Right ventricle myocardium superior (tissue), 1 donor: ENCODE results near the gene SP110. TPM values are rescaled to one million over a fixed set of nuclear protein-coding genes. Genes with fewer than 3 reads are reported as not detected.
"Not testable (repeated sequence)": the region's sequence is repeated elsewhere in the genome, so short reads cannot be mapped to it uniquely, and the experiment has no call there.

Source experiments
- ATAC-seq: fragments of 200-7000 bp; cut with Tn5 transposase; one replicate; pipeline ENCODE4 v1.9.1; 2020; ENCODE audit warnings: mild to moderate bottlenecking; ENCODE audit not compliant: poor library complexity
- DNase-seq: peaks from one replicate; pipeline ENCODE4 v3.0.0-alpha.2; 2020
- intact Hi-C: fragments of 100-400 bp; cut with DNase I; formaldehyde crosslinking; loops from one replicate; pipeline ENCODE4 v1.11.2; 2022
- long read RNA-seq: library from polyadenylated mRNA; unstranded; transcript quantifications from one replicate; pipeline ENCODE4 v2.0.0, GENCODE V29; 2021
- total RNA-seq: library from RNA; stranded (reverse); fragmentation: NEBNext Ultra II Directional; extraction: Animal tissue kit (Norgen Biotek cat#: 25700); gene quantifications from one replicate; pipeline ENCODE4 v1.2.1, GENCODE V29; 2021
- donor health status: DM: no; HTN: yes; CAD: no; lungs with severe emphysema.

SP110 gene
- total RNA-seq, result 8.6 TPM
- long read RNA-seq, transcript SP110-202 (15 exons, 2,080 nt), result major isoform, 7 of 16 reads
- long read RNA-seq, partial matches to known transcripts, result 5 of 16 reads
- long read RNA-seq, other reads (novel, unspliced or antisense), result 4 of 16 reads

DNA sequence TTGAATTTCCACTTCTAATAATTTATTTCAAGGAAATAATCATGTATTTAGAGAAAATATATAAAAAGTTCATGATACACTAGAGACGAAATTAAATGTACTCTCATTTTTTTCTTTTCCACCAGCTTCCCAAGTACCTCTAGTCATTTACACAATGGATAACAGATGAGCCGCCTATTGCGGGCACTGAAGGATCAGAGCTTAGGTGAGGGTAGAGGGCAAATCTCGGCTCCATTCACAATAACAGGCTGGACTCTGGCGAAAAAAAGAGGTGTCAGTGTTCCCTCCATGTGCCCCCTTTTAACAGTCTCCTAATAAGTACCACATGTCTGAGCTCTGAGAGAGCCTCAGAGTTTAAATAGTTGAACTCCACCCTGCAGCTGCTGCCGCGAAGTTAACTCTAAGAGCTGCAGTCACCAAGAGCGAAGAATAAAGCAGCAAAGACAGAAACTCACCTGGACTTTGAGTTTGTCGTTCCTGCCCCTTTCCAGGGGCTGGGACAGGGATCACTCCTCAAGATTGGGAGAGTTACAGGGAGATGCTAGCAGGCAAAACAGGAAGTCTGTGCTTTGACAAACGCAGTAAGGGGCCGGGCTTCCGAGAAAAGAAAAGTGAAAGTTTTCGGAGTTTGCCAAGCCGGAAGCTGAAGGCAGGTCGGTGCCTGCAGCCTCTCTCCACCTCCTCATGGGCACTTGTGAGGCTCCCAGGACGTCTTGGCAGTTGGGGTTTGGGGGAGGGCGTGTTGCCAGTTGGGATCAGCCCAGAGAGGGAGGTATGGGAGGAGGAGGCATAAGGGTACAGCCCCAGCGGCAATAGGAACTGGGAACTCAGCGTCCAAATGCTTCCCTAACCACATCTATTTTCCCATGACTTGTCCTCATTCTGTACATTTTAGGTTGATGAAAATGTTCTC, at the start of gene SP110:
Gene SP110, minus strand, starts transcription at position 566 of the 913 bp plus-strand sequence. CDS start 3,057 bp downstream, outside the sequence.
- ATAC-seq, result peak; percentile 97
- intact Hi-C loops, result no loop called here
- peak; percentile 83 for DNase-seq

DNA sequence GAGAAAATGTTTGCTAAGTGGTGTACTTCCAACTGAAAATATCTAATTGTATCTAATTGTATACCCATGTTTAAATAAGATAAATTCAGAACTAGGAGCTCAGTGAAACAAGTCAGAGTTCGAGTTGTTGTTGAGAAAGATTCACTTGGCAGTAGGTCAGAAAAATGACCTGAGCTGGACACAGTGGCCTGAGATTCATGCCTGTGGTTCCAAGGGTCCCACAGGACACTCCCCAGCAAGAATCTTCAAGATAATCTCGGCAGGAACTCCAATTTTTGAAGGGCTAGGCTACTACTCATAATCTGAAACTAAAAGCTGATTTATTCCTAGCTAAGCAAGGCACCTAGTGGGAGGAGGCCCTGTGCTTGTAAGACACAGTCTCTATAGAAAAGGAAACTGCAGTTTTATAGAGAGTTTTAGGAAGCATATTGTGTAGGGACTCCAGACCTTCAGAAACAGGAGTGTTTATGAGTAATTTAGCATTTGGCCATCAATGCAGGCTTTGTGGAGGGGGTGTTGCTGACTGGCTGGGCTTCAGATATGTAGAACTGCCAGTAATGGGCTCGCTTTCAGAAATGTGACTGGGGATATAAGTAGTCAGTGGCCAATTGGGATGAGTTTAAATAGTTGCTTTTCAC, 48.9 kb upstream of the SP110 start:
- intact Hi-C loops, result no loop called here
- DNase-seq, result no peak
- no peak for ATAC-seq

DNA sequence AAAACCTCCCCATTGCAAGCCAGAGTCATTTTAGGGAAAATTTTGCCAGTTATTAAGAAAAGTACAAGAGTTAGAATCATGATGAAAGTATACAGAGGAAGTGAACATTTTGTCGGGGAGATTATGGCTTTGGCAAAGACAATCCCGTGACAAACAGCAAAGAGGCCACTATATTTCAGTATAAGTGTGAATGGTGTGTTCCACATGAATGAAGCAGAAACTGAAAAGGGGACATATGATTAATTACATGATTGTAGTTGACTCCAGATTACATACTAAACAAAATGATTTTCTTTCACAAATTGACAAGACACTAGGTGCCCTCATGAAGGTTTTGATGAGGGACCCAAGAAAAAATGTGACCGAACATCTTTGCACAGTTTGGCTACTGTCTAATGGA, 47.8 kb upstream of the SP110 start:
- intact Hi-C loops, result no loop called here
- DNase-seq, result no peak
- no peak for ATAC-seq

DNA sequence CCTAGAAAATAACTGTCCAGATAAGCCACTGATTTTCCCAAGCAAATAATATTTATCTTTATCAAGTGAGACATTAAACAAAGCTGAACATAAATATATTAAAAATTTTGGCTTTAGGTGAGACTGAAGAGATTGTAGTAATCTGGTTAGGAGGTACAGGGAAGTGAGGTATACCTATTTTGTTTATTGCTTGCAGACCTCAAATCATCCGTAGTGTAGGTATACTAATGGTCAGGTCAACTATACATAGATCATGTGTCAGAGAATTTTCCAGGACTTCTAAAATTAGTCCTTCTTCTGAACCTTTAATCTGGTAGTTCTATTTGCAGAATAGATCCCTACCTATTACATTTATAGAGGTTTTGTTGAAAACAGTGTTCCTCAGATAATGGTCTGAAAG, 47.3 kb upstream of the SP110 start:
- no peak for DNase-seq
- intact Hi-C loops, result no loop called here

DNA sequence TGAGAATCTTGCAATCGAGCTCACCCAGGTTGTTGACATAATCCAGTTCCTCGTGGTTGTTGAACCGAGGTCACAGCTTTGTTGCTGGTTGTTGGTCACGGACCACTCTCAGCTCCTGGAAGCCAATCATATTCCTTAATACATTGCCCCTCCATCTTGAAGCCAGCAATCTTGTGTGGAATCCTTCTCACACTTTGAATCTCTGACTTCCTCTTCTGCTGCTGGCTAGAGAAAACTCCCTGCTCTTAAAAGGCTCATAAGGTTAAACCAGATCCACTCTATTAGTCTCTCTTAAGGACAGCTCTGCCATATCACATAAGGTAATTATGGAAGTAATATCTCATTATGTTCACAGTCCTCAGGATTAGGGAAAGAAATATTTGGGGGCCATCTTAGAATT, 46.9 kb upstream of the SP110 start:
- ATAC-seq (no peak), DNase-seq (no peak)
- intact Hi-C loops, result no loop called here

More for the DNA sequence above, 47.3 kb upstream of the SP110 start:
- ATAC-seq, result no peak

DNA sequence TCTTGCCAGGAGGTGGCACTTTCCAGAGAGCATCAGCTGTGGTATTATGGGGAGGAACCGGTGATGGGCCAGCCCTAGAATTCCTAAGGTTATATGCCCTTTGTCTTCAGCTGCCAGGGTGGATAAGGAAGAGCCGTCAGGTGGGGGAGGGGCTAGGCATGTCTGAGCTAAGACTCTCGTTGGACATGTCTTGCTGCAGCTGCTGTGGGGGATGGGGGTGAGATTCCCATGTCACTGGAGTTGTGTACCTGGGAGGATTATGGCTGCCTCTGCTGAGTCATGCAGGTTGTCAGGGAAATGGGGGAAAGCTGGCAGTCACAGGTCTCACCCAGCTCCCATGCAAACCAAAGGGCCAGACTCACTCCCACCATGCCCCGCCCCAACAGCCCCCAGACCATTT, 45.2 kb upstream of the SP110 start:
- DNase-seq, intact Hi-C loops, ATAC-seq: not testable (repeated sequence)

DNA sequence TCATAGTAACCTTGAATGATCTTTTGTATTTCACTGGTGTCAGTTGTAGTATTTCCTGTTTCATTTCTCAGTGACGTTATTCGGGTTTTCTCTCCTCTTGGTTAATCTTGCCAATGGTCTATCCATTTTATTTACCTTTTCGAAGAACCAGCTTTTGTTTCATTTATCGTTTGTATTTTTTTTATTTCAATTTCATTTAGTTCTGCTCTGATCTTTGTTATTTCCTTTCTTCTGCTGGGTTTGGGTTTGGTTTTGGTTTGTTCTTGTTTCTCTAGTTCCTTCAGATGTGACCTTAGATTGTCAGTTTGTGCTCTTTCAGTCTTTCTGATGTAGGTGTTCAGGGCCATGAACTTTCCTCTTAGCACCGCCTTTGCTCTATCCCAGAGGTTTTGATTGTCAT, 42.5 kb upstream of the SP110 start:
- ATAC-seq (no peak), DNase-seq (no peak)
- intact Hi-C loops, result no loop called here

DNA sequence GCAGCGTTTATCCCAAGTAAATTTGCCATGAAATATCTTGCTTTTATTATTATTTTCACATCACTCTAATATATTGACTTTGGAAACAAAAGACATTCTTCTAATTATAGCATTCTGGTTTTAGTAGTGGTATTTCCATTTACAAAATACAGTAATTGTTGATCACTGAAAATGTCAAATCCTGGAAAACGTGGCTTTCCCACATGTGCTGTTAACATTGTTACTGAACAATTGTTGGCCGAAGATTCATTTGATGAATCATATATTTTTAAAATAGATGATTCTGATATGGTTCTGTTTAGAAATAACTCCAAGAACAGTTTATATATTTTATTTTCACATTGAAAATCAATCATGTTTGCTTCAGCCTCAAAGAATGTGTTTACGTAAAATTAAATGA, 38.7 kb upstream of the SP110 start:
- DNase-seq (no peak), ATAC-seq (no peak)
- intact Hi-C loops, result no loop called here

DNA sequence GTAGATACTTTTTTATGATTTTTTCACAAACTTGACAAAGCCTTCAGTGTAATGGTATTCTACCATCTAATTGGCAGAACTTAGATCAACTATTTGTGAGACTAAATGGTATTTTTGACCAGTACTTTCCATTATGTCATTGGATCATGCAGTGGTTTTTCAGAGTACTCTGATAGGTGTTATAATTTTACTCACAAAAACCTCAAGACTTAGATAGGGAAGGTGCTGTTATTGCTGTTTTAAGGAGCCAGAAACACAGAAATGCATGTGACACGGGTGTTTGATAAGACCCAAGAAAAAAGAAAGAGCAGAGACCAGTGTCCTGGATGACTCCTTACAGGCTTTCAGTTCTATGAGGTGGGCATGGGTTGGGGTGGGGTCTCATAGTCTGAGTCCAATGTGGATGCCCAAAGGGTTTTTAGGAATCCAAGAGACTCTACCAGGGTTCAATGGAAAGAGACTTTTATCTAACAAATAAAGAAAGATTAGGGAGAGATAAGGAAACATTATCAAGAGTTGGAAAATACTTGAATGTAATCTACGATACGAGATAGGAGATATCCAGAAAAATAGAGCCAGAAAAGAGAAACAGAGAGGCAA, 37.0 kb upstream of the SP110 start:
- intact Hi-C loops, result no loop called here
- DNase-seq (no peak), ATAC-seq (no peak)

DNA sequence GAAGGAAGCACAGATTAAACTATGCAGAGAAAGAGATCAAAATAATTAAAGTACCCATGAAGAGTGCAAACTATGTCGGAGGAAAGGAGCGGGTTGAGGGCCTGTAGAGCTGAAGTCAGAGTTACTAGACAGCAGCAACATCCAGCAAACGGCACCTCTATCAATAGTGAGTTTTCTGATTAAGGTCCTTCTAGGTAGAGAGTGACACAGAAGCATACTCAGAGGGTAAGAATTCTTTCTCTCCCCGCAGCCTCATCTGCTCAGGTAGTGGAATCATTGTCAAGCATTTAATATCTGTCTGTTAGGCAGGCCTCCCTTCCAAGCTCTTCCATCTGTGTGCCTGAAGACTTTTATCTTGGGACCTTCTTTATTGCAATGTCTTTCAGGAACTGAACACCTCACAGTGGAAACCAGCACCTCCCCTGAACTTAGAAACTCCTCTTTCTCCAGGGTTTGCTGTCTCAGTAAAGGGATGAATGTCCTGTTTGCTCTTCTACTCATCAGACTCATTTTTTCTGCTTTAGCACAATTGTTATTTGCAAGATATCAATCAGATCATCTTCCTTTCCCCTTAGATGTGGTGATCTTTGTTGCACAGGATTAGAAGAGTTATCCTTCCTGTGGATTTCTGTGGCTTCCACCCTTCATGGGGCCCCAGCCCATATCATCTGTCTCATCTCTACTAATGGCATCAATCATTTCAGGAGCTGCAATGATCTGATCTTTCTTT, 34.5 kb upstream of the SP110 start:
- ATAC-seq, result no peak
- DNase-seq, result no peak
- intact Hi-C loops, result no loop called here

DNA sequence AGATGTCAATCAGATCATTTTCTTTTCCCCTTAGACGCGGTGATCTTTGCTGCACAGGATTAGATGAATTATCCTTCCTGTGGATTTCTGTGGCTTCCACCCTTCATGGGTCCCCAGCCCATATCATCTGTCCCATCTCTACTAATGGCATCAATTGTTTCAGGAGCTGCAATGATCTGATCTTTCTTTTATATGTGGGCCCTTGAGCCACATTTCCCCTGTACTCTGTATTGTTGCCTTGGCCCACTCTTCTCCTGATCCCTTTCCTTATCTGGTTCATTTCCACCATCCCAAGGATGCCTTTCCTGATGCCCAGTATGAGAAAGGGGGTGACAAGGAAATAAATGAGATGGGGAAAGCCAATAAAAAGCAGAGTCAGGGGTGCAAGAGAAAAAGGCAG, 30.4 kb upstream of the SP110 start:
- intact Hi-C loops, result no loop called here
- DNase-seq, result no peak
- no peak for ATAC-seq

DNA sequence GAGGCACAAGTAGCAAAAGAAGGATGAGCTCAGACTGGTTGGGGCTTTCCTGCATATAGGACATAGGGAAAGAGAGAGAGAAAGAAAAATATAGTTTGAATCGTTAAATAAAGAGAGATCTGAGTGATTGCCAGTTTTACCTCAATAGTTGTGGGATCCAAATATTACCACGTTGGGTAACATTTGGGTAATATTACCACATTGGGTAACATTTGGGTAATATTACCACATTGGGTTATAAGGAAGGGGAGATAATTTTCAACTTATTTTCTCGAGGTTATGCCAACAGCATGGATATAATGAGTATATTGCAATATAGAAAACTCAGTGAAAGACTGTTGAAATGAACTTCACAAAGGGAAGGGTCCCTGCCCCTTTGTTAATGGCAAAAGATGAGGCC, 26.4 kb upstream of the SP110 start:
- DNase-seq, result no peak
- ATAC-seq, result no peak
- intact Hi-C loops, result no loop called here

DNA sequence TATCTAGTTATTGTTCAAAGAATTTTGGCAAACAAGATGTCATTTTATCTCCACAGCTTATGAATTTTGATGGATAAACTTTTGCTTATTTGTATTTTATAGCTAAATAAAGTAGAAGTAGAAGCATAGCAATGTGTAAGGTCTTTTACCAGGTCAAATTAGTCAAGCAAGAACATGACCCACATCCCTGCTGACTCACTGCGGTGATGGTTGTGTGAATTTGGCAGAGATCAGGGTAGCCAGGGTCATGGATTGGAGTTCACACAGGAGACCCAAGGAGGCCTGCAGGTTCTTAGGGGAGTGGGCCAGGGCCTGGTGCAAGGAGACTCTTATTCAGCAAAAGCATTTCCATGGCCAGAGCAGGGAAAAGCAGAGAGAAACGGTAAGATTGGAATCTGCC, 24.4 kb upstream of the SP110 start:
- no peak for ATAC-seq
- DNase-seq, result no peak
- intact Hi-C loops, result no loop called here

DNA sequence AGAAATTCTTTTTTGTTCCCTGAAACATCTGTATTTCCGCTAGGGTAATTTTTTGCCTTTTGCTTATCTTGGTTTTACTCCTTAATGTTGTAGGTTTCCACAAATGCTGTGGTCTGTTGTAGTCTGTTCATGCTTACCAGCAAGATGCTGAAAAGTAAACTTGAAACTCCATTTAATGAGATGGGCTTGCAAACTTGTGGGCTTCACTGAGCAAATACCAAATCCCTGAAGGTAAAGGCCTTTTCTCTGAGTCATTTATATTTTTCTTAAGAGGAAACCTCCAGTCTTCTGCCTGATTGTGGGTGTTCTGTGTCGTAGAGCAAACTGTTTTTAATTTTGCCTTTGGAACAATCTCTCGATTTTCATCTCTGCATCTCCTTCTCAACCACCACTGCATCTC, 15.1 kb upstream of the SP110 start:
- intact Hi-C loops, result no loop called here
- no peak for DNase-seq
- no peak for ATAC-seq

DNA sequence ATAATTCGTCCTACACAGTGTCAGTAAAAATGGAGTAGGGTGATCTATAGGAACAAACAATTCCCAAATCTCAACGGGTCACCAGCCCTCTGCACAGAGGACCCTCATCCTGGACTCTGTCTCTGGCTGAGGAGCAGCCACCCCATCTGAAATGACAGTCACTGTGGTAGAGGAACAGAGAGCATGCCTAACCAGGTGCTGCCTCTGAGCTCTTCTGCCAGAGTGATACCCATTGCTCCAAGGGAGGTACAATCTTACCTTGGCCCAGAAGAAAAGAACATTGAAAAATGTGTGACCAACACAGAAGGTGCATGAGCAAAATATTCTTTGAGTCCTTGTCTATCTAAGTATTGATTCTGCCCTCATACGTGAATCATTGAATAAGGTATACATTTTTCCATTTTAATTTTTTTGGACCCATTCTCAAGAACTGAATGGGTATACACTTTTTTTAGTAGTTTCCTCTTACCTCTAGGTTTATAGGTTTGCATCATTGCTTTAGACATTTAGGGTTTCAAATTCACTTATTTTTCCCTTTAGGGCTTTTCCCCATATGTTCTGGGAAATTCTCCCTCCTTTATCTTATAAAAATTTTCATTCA, 14.4 kb upstream of the SP110 start:
- ATAC-seq (no peak), DNase-seq (no peak)
- intact Hi-C loops, result no loop called here

DNA sequence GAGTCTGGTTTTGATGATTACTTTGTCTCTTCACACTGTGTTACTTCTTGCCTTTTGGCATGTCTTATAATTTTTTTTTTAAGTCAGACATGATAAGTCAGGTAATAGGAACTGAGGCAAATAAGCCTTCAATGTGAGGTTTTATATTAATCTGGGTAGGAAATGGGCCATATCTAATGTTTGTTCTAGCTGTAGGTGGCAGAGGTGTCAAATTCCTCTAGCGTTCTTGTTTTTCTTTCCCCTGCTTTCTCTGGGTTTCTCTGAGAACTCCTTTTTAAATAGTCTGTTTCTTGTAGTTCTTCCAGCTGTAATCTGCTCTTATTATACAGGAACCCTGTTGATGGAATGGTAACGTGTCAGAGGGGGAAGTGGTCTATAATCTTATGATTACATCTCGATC, 11.5 kb upstream of the SP110 start:
- ATAC-seq, result no peak
- intact Hi-C loops, result no loop called here

DNA sequence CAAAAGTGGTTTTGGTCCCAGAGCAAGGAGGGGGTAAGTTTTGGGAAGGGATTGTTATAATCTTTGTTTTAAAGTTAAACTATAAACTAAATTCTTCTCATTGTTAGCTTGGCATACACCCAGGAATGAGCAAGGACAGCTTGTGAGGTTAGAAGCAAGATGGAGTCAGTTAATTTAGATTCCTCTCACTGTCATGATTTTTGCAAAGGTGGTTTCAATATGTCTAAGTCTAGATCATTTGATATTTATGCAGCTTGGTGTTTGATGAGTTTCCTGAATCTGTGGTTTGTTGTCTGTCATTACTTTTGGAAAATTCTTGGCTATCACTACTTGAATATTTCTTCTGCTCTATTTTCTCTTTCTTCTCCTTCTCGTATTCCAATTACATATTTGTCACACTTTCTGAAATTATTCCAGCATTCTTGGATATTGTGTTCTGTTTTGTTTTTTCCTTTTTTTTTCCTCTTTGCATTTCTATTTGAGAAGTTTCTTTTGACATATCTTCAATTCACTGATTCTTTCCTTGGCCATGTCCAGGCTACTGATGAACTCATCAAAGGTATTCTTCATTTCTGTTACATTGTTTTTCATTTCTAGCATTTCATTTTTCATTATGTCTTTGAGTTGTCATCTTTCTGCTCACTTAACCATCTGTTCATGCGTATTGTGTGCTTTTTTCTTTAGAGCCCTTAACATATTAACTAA, 10.9 kb upstream of the SP110 start:
- intact Hi-C loops, result no loop called here
- ATAC-seq (no peak), DNase-seq (no peak)

More for the DNA sequence above, 11.5 kb upstream of the SP110 start:
- DNase-seq, result no peak

DNA sequence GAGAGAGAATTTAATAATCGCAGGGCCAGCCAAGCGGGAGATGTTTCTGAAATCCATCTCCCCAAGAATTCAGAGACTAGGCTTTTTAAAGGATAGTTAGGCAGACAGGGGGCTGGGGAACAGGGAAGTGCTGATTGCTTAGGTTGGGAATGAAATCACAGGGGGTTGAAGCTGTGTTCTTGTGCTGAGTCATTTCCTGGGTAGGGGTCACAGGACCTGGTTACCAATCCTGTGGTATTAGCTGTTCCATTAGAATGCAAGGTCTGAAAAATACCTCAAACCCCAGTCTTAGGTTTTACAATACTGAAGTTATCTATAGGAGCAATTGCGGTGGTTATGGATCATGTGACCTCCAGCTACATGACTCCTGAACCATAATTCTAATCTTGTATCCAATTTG, 10.3 kb upstream of the SP110 start:
- no peak for ATAC-seq
- intact Hi-C loops, result no loop called here
- no peak for DNase-seq
